ENCODE data around the gene HEMK1. TPM values are rescaled to one million over a fixed set of nuclear protein-coding genes. Genes with fewer than 3 reads are reported as not detected.

The HEMK1 gene
- polyA plus RNA-seq, 2 of the 4 experiments (the other 2 are of a cell fraction) = 4.3 to 4.7 TPM

GRCh38 chr3:50585919-50586762, 16.8 kb downstream of the HEMK1 start:
- no peak for FAIRE-seq
- ATAC-seq = no peak
- peaks cover 7% of the 10 kb centered on the region for H3K4me1 ChIP-seq
- POLR2A ChIA-PET = interaction anchor here (2.2 kb wide), 1 partner anchor 17 kb away, joined by 7 read pairs; the partner anchor contains the start of gene HEMK1
- no peak for DNase-seq (ENCODE audit: low read depth in 1 of 2, low spot score in 1 of 2)
- no peak for TF ChIP-seq JUNB (IDR thresholded peaks at IDR 0.05)
- TF ChIP-seq HOXA7 (CRISPR knock-in tag; IDR thresholded peaks at IDR 0.05) = no peak
- no peak for TF ChIP-seq FOSB (CRISPR knock-in tag; IDR thresholded peaks at IDR 0.05)
- no peak for TF ChIP-seq RNF2 (IDR thresholded peaks at IDR 0.05; ENCODE audit: borderline replicate concordance, low read depth)
- CTCF ChIA-PET = interaction anchor here (1.0 to 2.8 kb wide), 7 partner anchors 11 to 44 kb away, joined by 3 to 13 read pairs (median 4); no protein-coding TSS in a partner anchor
- no peak overlapping the region for H3K27ac ChIP-seq
- H3K4me2 ChIP-seq = no peak overlapping the region
- no peak overlapping the region for H3K4me3 ChIP-seq
- no peaks in the 10 kb centered on the region for H3K9me3 ChIP-seq
- 80% methylated on average over 1 of the region's 6 CpGs for WGBS (ENCODE audit: missing lambda C conversion rate)

- POLR2A ChIA-PET = interaction anchor here (2.2 kb wide), 1 partner anchor 18 kb away, joined by 7 read pairs; the partner anchor contains the start of gene HEMK1
- ATAC-seq (no peak), FAIRE-seq (no peak), DNase-seq (ENCODE audit: low read depth in 1 of 2, low spot score in 1 of 2) (no peak)
- Histone ChIP-seq H3K27ac (no peak overlapping the region), H3K4me3 (no peak overlapping the region), H3K4me1 (peaks cover 8% of the 10 kb centered on the region), H3K4me2 (no peak overlapping the region), H3K9me3 (no peaks in the 10 kb centered on the region)
- WGBS (ENCODE audit: missing lambda C conversion rate) = 74% methylated on average over 3 of the region's 3 CpGs
- CTCF ChIA-PET = interaction anchor here (1.0 to 2.8 kb wide), 3 partner anchors 12 to 28 kb away, joined by 3 to 13 read pairs (median 5); no protein-coding TSS in a partner anchor
- TF ChIP-seq HEYL (CRISPR knock-in tag; IDR thresholded peaks at IDR 0.05) (no peak), CHD4 (IDR thresholded peaks at IDR 0.05; ENCODE audit: borderline replicate concordance) (no peak), MAZ (IDR thresholded peaks at IDR 0.05; ENCODE audit: borderline replicate concordance, low read depth, low read length) (no peak), CHD2 (IDR thresholded peaks at IDR 0.05; ENCODE audit: low read length, partially characterized antibody) (no peak), BCL3 (IDR thresholded peaks at IDR 0.05) (no peak), KDM1A (IDR thresholded peaks at IDR 0.05; ENCODE audit: low read depth) (no peak), ZC3H11A (IDR thresholded peaks at IDR 0.05) (no peak), RFX5 (IDR thresholded peaks at IDR 0.05) (no peak), JUNB (IDR thresholded peaks at IDR 0.05) (no peak), JUN (IDR thresholded peaks at IDR 0.05) (no peak), CTCF (IDR thresholded peaks at IDR 0.05) (no peak), HOXB13 (CRISPR knock-in tag; IDR thresholded peaks at IDR 0.05; ENCODE audit: low read depth) (no peak), GATA3 (IDR thresholded peaks at IDR 0.05; ENCODE audit: borderline replicate concordance) (no peak)
These were observed 17.4 kb downstream of the HEMK1 start for GRCh38 chr3:50586763-50587070.

- POLR2A ChIA-PET = no interaction called here
- no peak for FAIRE-seq
- CTCF ChIA-PET = interaction anchor here (1.8 to 2.8 kb wide), 2 partner anchors 15 to 28 kb away, joined by 5 to 13 read pairs; no protein-coding TSS in a partner anchor
- no peaks in the 10 kb centered on the region for H3K9me3 ChIP-seq
- TF ChIP-seq SREBF2 (IDR thresholded peaks at IDR 0.05) (no peak), ZNF302 (CRISPR knock-in tag; IDR thresholded peaks at IDR 0.05) (no peak), BCL3 (IDR thresholded peaks at IDR 0.05) (no peak), TP53 (CRISPR knock-in tag; IDR thresholded peaks at IDR 0.05) (no peak), CBX8 (IDR thresholded peaks at IDR 0.05) (no peak), CTCF (IDR thresholded peaks at IDR 0.05) (no peak), MAX (IDR thresholded peaks at IDR 0.05) (no peak)
- H3K4me1 ChIP-seq = peaks cover 10% of the 10 kb centered on the region
- no peak for DNase-seq (ENCODE audit: low read depth in 1 of 2, low spot score in 1 of 2)
- no peak for ATAC-seq
- H3K4me2 ChIP-seq = no peak overlapping the region
- H3K4me3 ChIP-seq = no peak overlapping the region
- no peak overlapping the region for H3K27ac ChIP-seq
- WGBS (ENCODE audit: missing lambda C conversion rate) = 81% methylated on average over 6 of the region's 6 CpGs
These were observed 18.1 kb downstream of the HEMK1 start for GRCh38 chr3:50587373-50587772.
